ENCODE data around the gene AQP5.
"Not testable (repeated sequence)": the region's sequence is repeated elsewhere in the genome, so short reads cannot be mapped to it uniquely, and the experiment has no call there.

The AQP5 gene

DNA sequence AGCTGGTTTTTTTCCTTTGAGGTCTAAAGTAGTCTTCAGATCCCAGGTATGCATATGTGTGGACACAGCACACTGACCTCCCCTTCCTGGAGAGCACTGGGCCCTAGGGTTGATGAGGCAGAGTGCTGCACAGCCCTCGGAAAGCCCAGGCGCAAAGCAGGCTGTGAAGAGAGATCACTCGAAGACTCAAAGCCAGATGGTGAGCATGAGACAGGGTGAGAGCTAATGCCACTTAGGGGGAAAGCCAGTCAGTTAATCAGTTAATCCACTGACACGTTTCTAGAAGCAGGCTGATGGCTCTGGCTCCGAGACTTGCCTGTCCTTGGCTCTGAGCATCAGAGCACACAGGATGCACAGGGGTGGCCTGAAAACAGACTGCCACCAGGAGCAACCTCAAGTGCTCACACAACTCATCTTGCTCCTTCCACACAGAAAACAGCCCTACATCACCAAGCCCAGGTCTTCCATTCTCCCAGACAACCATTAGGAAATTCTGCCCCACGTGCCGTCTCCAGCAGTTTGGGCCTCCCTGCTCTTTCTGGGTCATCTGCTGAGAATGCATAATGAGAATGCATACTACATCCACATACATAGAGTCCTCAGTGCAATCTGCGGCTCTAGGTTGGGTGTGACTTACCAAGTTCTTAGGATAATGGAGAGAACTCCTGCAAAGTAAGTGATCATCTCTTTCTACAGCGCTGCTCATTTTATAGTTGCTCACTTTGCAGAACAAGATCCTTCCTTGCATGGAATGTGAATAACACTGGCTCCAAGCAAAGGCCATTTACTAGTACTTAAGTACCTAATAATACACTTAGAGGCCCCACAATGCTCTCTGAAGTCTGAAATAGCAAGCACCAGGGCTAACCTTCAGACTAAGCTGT is 23.0 kb downstream of the AQP5 start:
- H3K4me3 ChIP-seq (replicated peaks; ENCODE audit: low read depth, low read length), result no peak overlapping the region
- TF ChIP-seq, protein P1, sequence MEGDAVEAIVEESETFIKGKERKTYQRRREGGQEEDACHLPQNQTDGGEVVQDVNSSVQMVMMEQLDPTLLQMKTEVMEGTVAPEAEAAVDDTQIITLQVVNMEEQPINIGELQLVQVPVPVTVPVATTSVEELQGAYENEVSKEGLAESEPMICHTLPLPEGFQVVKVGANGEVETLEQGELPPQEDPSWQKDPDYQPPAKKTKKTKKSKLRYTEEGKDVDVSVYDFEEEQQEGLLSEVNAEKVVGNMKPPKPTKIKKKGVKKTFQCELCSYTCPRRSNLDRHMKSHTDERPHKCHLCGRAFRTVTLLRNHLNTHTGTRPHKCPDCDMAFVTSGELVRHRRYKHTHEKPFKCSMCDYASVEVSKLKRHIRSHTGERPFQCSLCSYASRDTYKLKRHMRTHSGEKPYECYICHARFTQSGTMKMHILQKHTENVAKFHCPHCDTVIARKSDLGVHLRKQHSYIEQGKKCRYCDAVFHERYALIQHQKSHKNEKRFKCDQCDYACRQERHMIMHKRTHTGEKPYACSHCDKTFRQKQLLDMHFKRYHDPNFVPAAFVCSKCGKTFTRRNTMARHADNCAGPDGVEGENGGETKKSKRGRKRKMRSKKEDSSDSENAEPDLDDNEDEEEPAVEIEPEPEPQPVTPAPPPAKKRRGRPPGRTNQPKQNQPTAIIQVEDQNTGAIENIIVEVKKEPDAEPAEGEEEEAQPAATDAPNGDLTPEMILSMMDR (IDR thresholded peaks at IDR 0.05; ENCODE audit: low read depth, low read length, missing control alignments), result no peak
- DNase-seq (ENCODE audit: extremely low read depth, low read depth), result no peak

DNA sequence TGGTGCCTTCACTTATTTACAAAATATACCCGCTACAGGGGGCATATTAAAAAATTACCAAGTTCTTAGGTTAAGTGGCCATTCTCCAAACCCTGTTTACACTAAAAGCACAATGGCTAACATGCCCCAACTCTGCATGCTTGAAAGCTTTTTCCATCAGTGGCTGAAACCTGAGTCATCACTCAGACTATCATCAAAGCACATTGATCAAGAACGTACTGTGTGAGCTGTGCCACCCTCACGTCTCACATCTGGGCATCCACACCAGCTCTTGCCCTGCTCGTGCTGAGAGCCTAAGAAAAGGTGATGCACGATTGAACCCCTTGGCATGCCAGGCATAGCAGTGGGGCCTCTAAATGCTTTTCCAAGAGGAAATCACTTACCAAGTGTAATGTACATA is 24.3 kb downstream of the AQP5 start:
- H3K4me3 ChIP-seq (replicated peaks; ENCODE audit: low read depth, low read length), result no peak overlapping the region
- no peak for DNase-seq (ENCODE audit: extremely low read depth, low read depth)
- TF ChIP-seq, protein P1 (IDR thresholded peaks at IDR 0.05; ENCODE audit: low read depth, low read length, missing control alignments), result no peak

DNA sequence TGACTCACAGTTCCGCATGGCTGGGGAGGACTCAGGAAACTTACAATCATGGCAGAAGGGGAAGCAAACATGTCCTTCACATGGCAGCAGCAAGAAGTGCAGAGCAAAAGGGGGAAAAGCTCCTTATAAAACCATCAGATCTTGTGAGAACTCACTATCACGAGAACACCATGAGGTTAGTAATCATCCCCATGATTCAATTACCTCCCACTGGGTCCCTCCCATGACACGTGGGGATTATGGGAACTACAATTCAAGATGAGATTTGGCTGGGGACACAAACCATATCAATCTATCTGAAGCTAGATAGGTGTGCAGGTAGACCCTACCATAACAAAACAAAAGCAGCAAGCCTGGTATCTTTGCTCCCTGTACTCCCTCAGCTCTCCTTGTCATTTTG is 24.8 kb downstream of the AQP5 start:
- not testable (repeated sequence) for DNase-seq (ENCODE audit: extremely low read depth, low read depth); H3K4me3 ChIP-seq (replicated peaks; ENCODE audit: low read depth, low read length)

DNA sequence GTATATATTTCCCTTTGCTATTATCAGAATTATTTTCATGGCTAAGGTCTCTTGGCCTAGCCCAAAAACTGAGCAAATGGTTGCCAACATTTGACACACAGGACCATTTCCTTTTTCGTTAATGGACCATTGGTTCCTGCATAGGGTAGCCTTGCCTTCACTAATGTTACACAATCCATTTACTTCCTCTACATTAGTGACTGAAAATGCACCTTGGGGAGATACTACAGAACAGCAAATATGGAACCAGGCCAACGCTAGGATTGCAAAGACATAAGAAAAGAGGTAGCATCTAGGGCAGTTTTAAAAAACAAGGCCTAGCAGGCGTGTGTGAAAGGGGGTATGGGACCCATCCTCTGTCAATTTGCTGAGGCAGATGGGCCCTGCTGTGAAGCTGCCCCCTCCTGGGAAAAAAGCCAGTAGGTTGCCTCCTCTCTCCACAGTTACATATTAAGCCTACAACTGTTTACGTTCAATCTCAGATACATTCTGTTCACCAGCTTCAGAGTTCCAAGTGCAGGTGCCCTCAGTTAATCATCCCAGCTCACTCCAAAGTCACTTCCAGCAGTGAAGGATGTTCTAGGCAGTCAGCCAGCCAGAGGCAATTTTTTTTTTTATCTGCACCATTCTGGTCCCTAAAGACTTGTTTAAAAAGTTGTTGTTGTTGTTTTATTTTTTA is 26.1 kb downstream of the AQP5 start:
- TF ChIP-seq, protein P1 (IDR thresholded peaks at IDR 0.05; ENCODE audit: low read depth, low read length, missing control alignments), result no peak
- no peak overlapping the region for H3K4me3 ChIP-seq (replicated peaks; ENCODE audit: low read depth, low read length)
- no peak for DNase-seq (ENCODE audit: extremely low read depth, low read depth)

DNA sequence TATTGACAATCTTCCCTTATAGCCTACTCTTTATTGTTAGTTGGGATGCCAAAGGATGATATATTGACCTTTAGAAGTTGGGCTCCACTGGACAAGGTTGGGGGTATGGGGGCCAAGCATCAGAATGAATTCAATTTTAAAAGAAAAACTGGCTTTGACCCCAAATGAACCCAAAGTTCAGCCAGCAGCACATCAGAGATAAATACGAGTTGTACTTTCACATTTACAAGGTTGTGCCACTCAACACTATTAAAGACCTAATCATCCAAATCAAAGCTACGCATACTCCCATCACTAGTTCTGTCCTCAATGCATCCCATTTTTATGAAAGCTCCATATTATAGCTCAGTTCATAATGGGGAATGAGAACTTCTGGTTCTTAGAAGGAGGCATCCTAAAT is 27.7 kb downstream of the AQP5 start:
- DNase-seq (ENCODE audit: extremely low read depth, low read depth); H3K4me3 ChIP-seq (replicated peaks; ENCODE audit: low read depth, low read length): not testable (repeated sequence)

DNA sequence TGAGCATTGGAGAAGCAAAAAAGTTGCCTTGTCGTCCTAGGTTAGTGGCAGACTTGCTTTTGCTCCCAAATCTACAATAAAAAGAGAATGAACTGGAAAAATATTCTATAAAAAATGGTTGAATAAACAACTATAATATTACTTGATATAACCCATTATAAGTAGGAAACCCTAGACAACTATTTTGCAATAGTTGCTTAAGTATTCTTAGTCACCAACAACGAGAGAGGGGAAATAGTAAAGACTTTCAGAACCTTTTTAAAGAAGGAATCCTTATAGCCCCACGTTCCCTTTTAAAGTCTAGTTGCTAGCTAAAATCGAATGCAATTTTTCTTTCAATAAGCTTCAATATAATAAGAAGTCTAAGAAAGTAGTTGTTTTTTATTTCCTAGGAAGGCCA is 28.6 kb downstream of the AQP5 start:
- no peak overlapping the region for H3K4me3 ChIP-seq (replicated peaks; ENCODE audit: low read depth, low read length)
- TF ChIP-seq, protein P1 (IDR thresholded peaks at IDR 0.05; ENCODE audit: low read depth, low read length, missing control alignments), result no peak
- DNase-seq (ENCODE audit: extremely low read depth, low read depth), result no peak

DNA sequence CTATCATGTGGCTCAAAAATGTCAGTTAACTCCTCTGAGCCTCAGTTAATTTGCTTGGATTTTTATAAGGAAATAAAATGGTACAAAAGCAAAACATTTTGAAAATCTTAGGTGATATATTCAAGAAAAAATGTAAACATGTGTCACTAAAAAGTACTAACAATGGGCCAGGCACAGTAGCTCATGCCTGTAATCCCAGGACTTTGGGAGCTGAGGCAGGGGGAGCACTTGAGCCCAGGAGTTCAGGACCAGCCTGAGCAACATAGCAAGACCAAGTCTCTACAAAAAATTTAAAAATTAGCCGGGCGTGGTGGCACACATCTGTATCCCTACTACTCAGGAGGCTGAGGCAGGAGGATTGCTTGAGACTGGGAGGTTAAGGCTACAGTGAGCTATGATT is 36.8 kb downstream of the AQP5 start:
- no peak for DNase-seq (ENCODE audit: extremely low read depth, low read depth)
- TF ChIP-seq, protein P1 (IDR thresholded peaks at IDR 0.05; ENCODE audit: low read depth, low read length, missing control alignments), result peak; percentile 9
- H3K4me3 ChIP-seq (replicated peaks; ENCODE audit: low read depth, low read length), result no peak overlapping the region
